H1 (cell line): ENCODE data around the gene OGFRL1. TPM values are rescaled to one million over a fixed set of nuclear protein-coding genes. Genes with fewer than 3 reads are reported as not detected.

Experiments
- CEBPB ChIP-seq: IDR thresholded peaks from 2 replicates; pipeline ENCODE4 v1.6.1; 2012; ENCODE audit warnings: low read depth, low read length
- CREB1 ChIP-seq: IDR thresholded peaks from 2 replicates; pipeline ENCODE4 v1.6.1; 2012; ENCODE audit warnings: inconsistent platforms
- SIRT6 ChIP-seq: IDR thresholded peaks from one replicate; pipeline ENCODE4 v1.7.1; 2012; ENCODE audit warnings: low read length, inconsistent platforms
- SIX5 ChIP-seq: IDR thresholded peaks from 2 replicates; pipeline ENCODE4 v1.6.1; 2011; ENCODE audit warnings: mild to moderate bottlenecking, low read depth, low read length
- polyA plus RNA-seq, 7 experiments: library from polyadenylated mRNA; depleted of rRNA in 3 of 7; stranded (reverse) in 5 of 7; unstranded in 2 of 7; fragments of >200 nt in 5 of 7; fragments of 200-250 nt in 2 of 7; gene quantifications; 1 replicate in 5 of 7; 2 replicates in 1 of 7; 4 replicates in 1 of 7; pipeline versions ENCODE4 v1.2.1 to v1.2.3, GENCODE V29; 2011 to 2013; ENCODE audit warnings: missing spikeins in 2 of 7, mixed read lengths in 2 of 7
- total RNA-seq: library from RNA; stranded (reverse); fragmentation: NEBNext Ultra II Directional; extraction: Animal tissue kit (Norgen Biotek cat#: 25700); gene quantifications from 2 replicates; pipeline ENCODE4 v1.2.1, GENCODE V29; 2021

Gene OGFRL1
- total and polyA plus RNA-seq, 2 of the 8 experiments (the other 6 are each of a cell fraction or from before 2014, with no cell fraction given), result 1.1 to 9.0 TPM

- TF ChIP-seq SIX5, result no peak
- no peak for TF ChIP-seq CREB1
- no peak for TF ChIP-seq CEBPB
- TF ChIP-seq SIRT6, result no peak
These were observed 34.3 kb upstream of the OGFRL1 start (continued) for GRCh38 chr6:71254323-71254722.
